CD8-positive, alpha-beta memory T cell (primary cell): ENCODE data around the gene BRDT. TPM values are rescaled to one million over a fixed set of nuclear protein-coding genes. Genes with fewer than 3 reads are reported as not detected.

Source experiments
- CTCF ChIA-PET: fragments of 350-600 bp; sonication (Branson Sonifier 250); formaldehyde crosslinking; loops from one replicate; lab custom pipeline; 2021; ENCODE audit warnings: antibody characterized with exemption; lab: Charles Lee
- POLR2A ChIA-PET: fragments of 350-600 bp; sonication (Branson Sonifier 250); formaldehyde crosslinking; loops from one replicate; lab custom pipeline; 2021; ENCODE audit warnings: antibody characterized with exemption; lab: Charles Lee
- DNase-seq, 5 donors: peaks; one replicate each; pipeline versions ENCODE4 v3.0.0 to v3.0.0-alpha.2; 2020 to 2022; ENCODE audit warnings: mixed read lengths in 1 of 5
- H3K27ac ChIP-seq: one replicate; pipeline ENCODE4 v1.7.0; 2013; ENCODE audit warnings: low read depth, mild to moderate bottlenecking, low read length, moderate library complexity
- H3K27me3 ChIP-seq: 2 replicates; pipeline ENCODE4 v1.7.0; 2013; ENCODE audit warnings: low read length, mild to moderate bottlenecking; ENCODE audit not compliant: insufficient read depth, poor library complexity, severe bottlenecking
- H3K36me3 ChIP-seq: 2 replicates; pipeline ENCODE4 v1.7.0; 2013; ENCODE audit warnings: mild to moderate bottlenecking, low read length, moderate library complexity; ENCODE audit not compliant: insufficient read depth
- H3K4me1 ChIP-seq: 2 replicates; pipeline ENCODE4 v1.7.0; 2013; ENCODE audit warnings: mild to moderate bottlenecking, low read length, moderate library complexity; ENCODE audit not compliant: insufficient read depth
- H3K4me3 ChIP-seq: 2 replicates; pipeline ENCODE4 v1.7.0; 2013; ENCODE audit warnings: mild to moderate bottlenecking, low read length
- H3K9me3 ChIP-seq: 2 replicates; pipeline ENCODE4 v1.7.0; 2013; ENCODE audit warnings: mild to moderate bottlenecking, low read length
- H3K27ac Mint-ChIP-seq, 8 donors: one replicate each; pipeline ENCODE4 v1.8.0; 2020 to 2021; ENCODE audit warnings: mixed read lengths in 8 of 8, mild to moderate bottlenecking in 6 of 8, inconsistent platforms in 3 of 8, moderate library complexity in 3 of 8
- H3K27me3 Mint-ChIP-seq, 2 donors: one replicate each; pipeline ENCODE4 v1.8.0; 2020 to 2021; ENCODE audit warnings: mixed read lengths in 2 of 2, mild to moderate bottlenecking in 1 of 2, moderate library complexity in 1 of 2
- H3K36me3 Mint-ChIP-seq, 3 donors: one replicate each; pipeline ENCODE4 v1.8.0; 2020 to 2021; ENCODE audit warnings: mixed read lengths in 3 of 3, inconsistent platforms in 1 of 3, mild to moderate bottlenecking in 1 of 3
- H3K4me1 Mint-ChIP-seq, 3 donors: one replicate each; pipeline ENCODE4 v1.8.0; 2020 to 2021; ENCODE audit warnings: mixed read lengths in 3 of 3, inconsistent platforms in 1 of 3, mild to moderate bottlenecking in 1 of 3
- H3K4me3 Mint-ChIP-seq, 7 donors: one replicate each; pipeline ENCODE4 v1.8.0; 2020 to 2021; ENCODE audit warnings: mixed read lengths in 7 of 7, mild to moderate bottlenecking in 6 of 7, moderate library complexity in 4 of 7, inconsistent platforms in 2 of 7
- H3K9me3 Mint-ChIP-seq, 5 donors: one replicate each; pipeline ENCODE4 v1.8.0; 2020 to 2022; ENCODE audit warnings: mixed read lengths in 5 of 5, mild to moderate bottlenecking in 3 of 5, moderate library complexity in 2 of 5, inconsistent platforms in 1 of 5
- polyA plus RNA-seq: library from polyadenylated mRNA; unstranded; fragments of 300-500 nt; fragmentation: Illumina TruSeq; gene quantifications from one replicate; pipeline ENCODE4 v1.2.3, GENCODE V29; 2021
- total RNA-seq, 2 experiments: library from RNA; stranded (reverse); gene quantifications; one replicate each; pipeline ENCODE4 v1.2.3, GENCODE V29; 2021

The BRDT gene
- total and polyA plus RNA-seq, 3 experiments from 2014 or later, result not detected

- ChIA-PET CTCF (no interaction called here), POLR2A (no interaction called here)
- Histone ChIP-seq H3K4me1 (no peaks in the 10 kb centered on the region), H3K27me3 (no peaks in the 10 kb centered on the region), H3K4me3 (no peak overlapping the region), H3K36me3 (no peaks in the 10 kb centered on the region), H3K27ac (no peak overlapping the region), H3K9me3 (no peaks in the 10 kb centered on the region)
- no peak for DNase-seq
- Mint-ChIP-seq H3K4me1 (no peaks in the 10 kb centered on the region), H3K27me3 (peaks cover 0 to 12% of the 10 kb centered on the region in 2 donors), H3K27ac (no peak overlapping the region), H3K9me3 (no peaks in the 10 kb centered on the region), H3K4me3 (no peak overlapping the region), H3K36me3 (peaks cover 0 to 3% (median 0%) of the 10 kb centered on the region in 3 donors)
Observed at GRCh38 chr1:92043621-92044020, 94.4 kb downstream of the BRDT start.

- Histone ChIP-seq H3K27ac (no peak overlapping the region), H3K4me1 (no peaks in the 10 kb centered on the region), H3K36me3 (no peaks in the 10 kb centered on the region), H3K27me3 (no peaks in the 10 kb centered on the region), H3K9me3 (no peaks in the 10 kb centered on the region), H3K4me3 (no peak overlapping the region)
- ChIA-PET CTCF (interaction anchor here (1.6 kb wide), 1 partner anchor 14 kb away, joined by 3 read pairs; no protein-coding TSS in a partner anchor), POLR2A (interaction anchor here (0.6 kb wide), 1 partner anchor 17 kb away, joined by 4 read pairs; no protein-coding TSS in a partner anchor)
- no peak overlapping the region for H3K27ac Mint-ChIP-seq
- no peaks in the 10 kb centered on the region for H3K9me3 Mint-ChIP-seq
- DNase-seq, result no peak
- H3K36me3 Mint-ChIP-seq, result peaks cover 0 to 3% (median 0%) of the 10 kb centered on the region in 3 donors
- H3K4me1 Mint-ChIP-seq, result no peaks in the 10 kb centered on the region
- H3K4me3 Mint-ChIP-seq, result no peak overlapping the region
- peaks cover 0 to 12% of the 10 kb centered on the region in 2 donors for H3K27me3 Mint-ChIP-seq
Observed at GRCh38 chr1:92045766-92046495, 96.7 kb downstream of the BRDT start.

GRCh38 chr1:92051948-92052347 lies 102.7 kb downstream of the BRDT start:
- no peak overlapping the region for H3K4me3 Mint-ChIP-seq
- Histone ChIP-seq H3K4me3 (no peak overlapping the region), H3K27ac (no peak overlapping the region), H3K9me3 (no peaks in the 10 kb centered on the region), H3K4me1 (no peaks in the 10 kb centered on the region), H3K36me3 (no peaks in the 10 kb centered on the region), H3K27me3 (no peaks in the 10 kb centered on the region)
- POLR2A ChIA-PET, result no interaction called here
- H3K4me1 Mint-ChIP-seq, result no peaks in the 10 kb centered on the region
- no peak overlapping the region for H3K27ac Mint-ChIP-seq
- DNase-seq, result no peak
- H3K36me3 Mint-ChIP-seq, result peaks cover 0 to 3% (median 0%) of the 10 kb centered on the region in 3 donors
- H3K9me3 Mint-ChIP-seq, result no peaks in the 10 kb centered on the region
- CTCF ChIA-PET, result interaction anchor here (0.9 kb wide), 1 partner anchor 18 kb away, joined by 3 read pairs; no protein-coding TSS in a partner anchor
- peaks cover 2 to 8% of the 10 kb centered on the region in 2 donors for H3K27me3 Mint-ChIP-seq

Other genes starting within 250 kb of the BRDT start
- gene TGFBR3, start 63.2 kb upstream of the BRDT start, total RNA-seq, result 10 to 100 TPM; 28.8 to 29.9 TPM
- gene TGFBR3, start 63.2 kb upstream of the BRDT start, polyA plus RNA-seq, result 78.5 TPM
- gene EPHX4, start 80.6 kb downstream of the BRDT start, total RNA-seq, result under 1 TPM; 0.15 to 0.62 TPM
- 2.2 TPM for gene EPHX4, start 80.6 kb downstream of the BRDT start, polyA plus RNA-seq
- under 1 TPM; 0.38 to 0.39 TPM for gene SETSIP, start 126.0 kb downstream of the BRDT start, total RNA-seq
- gene SETSIP, start 126.0 kb downstream of the BRDT start, polyA plus RNA-seq, result not detected
- gene BTBD8, start 130.9 kb downstream of the BRDT start, total RNA-seq, result 1 to 10 TPM; 1.2 to 1.4 TPM
- 0.58 TPM for gene BTBD8, start 130.9 kb downstream of the BRDT start, polyA plus RNA-seq